Tibial nerve (tissue), 4 donors: ENCODE data around the gene DENND6A.

Experiments used
- EP300 ChIP-seq, 2 donors: sonication (generic); formaldehyde crosslinking; IDR thresholded peaks; one replicate each; pipeline ENCODE4 v1.6.1; 2017; ENCODE audit warnings: antibody characterized with exemption in 2 of 2, mild to moderate bottlenecking in 1 of 2
- POLR2A ChIP-seq, 2 donors: fragments of 450-650 bp; IDR thresholded peaks; one replicate each; pipeline ENCODE4 v1.6.1; 2017; ENCODE audit warnings: antibody characterized with exemption in 2 of 2, mild to moderate bottlenecking in 2 of 2, moderate library complexity in 2 of 2
- TF ChIP-seq, protein P1 (sequence below), 5 experiments: fragments of 200-600 bp in 3 of 5; fragments of 450-650 bp in 2 of 5; sonication (generic) in 3 of 5; IDR thresholded peaks; one replicate each; pipeline ENCODE4 v1.5.1; 2016 to 2019; ENCODE audit warnings: antibody characterized with exemption in 5 of 5, mild to moderate bottlenecking in 3 of 5, moderate library complexity in 2 of 5

- TF ChIP-seq POLR2A (IDR thresholded peaks at IDR 0.05) (no peak), EP300 (IDR thresholded peaks at IDR 0.05) (no peak)
- TF ChIP-seq, protein P1, sequence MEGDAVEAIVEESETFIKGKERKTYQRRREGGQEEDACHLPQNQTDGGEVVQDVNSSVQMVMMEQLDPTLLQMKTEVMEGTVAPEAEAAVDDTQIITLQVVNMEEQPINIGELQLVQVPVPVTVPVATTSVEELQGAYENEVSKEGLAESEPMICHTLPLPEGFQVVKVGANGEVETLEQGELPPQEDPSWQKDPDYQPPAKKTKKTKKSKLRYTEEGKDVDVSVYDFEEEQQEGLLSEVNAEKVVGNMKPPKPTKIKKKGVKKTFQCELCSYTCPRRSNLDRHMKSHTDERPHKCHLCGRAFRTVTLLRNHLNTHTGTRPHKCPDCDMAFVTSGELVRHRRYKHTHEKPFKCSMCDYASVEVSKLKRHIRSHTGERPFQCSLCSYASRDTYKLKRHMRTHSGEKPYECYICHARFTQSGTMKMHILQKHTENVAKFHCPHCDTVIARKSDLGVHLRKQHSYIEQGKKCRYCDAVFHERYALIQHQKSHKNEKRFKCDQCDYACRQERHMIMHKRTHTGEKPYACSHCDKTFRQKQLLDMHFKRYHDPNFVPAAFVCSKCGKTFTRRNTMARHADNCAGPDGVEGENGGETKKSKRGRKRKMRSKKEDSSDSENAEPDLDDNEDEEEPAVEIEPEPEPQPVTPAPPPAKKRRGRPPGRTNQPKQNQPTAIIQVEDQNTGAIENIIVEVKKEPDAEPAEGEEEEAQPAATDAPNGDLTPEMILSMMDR (IDR thresholded peaks at IDR 0.05): no peak
Measured at GRCh38 chr3:57689367-57690053, 3.4 kb downstream of the DENND6A start.
